ENCODE measurements around the gene PKNOX2. TPM values are rescaled to one million over a fixed set of nuclear protein-coding genes. Genes with fewer than 3 reads are reported as not detected.
A peak's percentile ranks its signal among the peaks of the same experiment; 100 is the strongest.

The PKNOX2 gene
- total RNA-seq, 1 donor from 2014 or later = 41.8 TPM

DNA sequence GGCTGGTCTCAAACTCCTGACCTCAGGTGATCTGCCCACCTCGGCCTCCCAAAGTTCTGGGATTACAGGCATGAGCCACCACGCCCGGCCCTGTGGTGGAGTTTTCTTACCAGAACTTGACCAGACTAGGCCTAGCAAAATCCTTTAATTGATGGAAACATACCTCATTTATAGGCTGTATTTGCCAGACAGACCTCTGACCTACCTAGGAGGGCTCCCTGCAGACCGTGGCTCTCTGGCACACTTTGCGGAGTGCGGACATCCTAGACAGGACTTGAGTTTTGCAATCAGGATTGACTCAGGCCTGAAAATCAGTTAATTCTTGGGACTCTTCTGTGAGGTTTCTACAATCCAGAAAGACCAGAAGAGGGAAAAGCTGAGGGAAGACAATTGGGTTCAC is 278.4 kb downstream of the PKNOX2 start:
- Mint-ChIP-seq H3K36me3 (ENCODE audit: low read depth, unreplicated experiment) (no peaks in the 10 kb centered on the region), H3K4me3 (ENCODE audit: unreplicated experiment) (no peak overlapping the region), H3K27me3 (ENCODE audit: unreplicated experiment) (peaks cover 2% of the 10 kb centered on the region), H3K9me3 (ENCODE audit: unreplicated experiment) (no peaks in the 10 kb centered on the region), H3K27ac (ENCODE audit: unreplicated experiment) (no peak overlapping the region), H3K4me1 (ENCODE audit: unreplicated experiment) (peaks cover 22% of the 10 kb centered on the region)
- no peak for DNase-seq (ENCODE audit: low spot score)
- TF ChIP-seq, protein P1, sequence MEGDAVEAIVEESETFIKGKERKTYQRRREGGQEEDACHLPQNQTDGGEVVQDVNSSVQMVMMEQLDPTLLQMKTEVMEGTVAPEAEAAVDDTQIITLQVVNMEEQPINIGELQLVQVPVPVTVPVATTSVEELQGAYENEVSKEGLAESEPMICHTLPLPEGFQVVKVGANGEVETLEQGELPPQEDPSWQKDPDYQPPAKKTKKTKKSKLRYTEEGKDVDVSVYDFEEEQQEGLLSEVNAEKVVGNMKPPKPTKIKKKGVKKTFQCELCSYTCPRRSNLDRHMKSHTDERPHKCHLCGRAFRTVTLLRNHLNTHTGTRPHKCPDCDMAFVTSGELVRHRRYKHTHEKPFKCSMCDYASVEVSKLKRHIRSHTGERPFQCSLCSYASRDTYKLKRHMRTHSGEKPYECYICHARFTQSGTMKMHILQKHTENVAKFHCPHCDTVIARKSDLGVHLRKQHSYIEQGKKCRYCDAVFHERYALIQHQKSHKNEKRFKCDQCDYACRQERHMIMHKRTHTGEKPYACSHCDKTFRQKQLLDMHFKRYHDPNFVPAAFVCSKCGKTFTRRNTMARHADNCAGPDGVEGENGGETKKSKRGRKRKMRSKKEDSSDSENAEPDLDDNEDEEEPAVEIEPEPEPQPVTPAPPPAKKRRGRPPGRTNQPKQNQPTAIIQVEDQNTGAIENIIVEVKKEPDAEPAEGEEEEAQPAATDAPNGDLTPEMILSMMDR (IDR thresholded peaks at IDR 0.05; ENCODE audit: unreplicated experiment) = no peak

DNA sequence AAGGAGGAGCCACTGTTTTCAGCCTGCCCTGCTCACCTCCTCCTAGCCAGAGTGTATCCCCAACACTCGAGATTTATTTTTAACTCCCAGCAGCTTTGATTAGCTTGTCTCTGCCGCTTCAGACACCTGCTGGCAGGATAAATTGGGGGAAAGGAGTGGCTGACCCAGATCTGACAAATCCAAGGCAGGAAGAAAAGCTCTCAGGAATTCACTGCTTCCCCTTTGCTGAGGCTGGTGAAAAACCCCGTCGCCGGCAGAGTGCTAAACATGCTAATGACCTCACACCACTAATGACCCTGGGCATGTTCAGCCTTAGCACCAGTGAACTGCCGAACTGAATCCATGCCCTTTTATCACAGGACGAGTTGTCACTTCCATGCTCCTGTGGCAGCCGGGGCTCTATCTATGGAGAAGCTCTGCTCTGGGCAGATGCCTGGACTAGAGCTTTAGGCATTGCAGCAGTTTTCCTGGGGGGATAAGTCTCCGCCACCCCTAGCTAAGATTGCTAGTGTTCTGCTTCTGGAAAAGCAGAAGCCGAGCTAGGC is 279.3 kb downstream of the PKNOX2 start:
- no peaks in the 10 kb centered on the region for H3K36me3 Mint-ChIP-seq (ENCODE audit: low read depth, unreplicated experiment)
- TF ChIP-seq, protein P1 (IDR thresholded peaks at IDR 0.05; ENCODE audit: unreplicated experiment) = no peak
- peaks cover 2% of the 10 kb centered on the region for H3K27me3 Mint-ChIP-seq (ENCODE audit: unreplicated experiment)
- H3K4me3 Mint-ChIP-seq (ENCODE audit: unreplicated experiment) = no peak overlapping the region
- H3K27ac Mint-ChIP-seq (ENCODE audit: unreplicated experiment) = peak overlapping the region; percentile 67
- H3K9me3 Mint-ChIP-seq (ENCODE audit: unreplicated experiment) = no peaks in the 10 kb centered on the region
- peaks cover 22% of the 10 kb centered on the region for H3K4me1 Mint-ChIP-seq (ENCODE audit: unreplicated experiment)
- DNase-seq (ENCODE audit: low spot score) = no peak

DNA sequence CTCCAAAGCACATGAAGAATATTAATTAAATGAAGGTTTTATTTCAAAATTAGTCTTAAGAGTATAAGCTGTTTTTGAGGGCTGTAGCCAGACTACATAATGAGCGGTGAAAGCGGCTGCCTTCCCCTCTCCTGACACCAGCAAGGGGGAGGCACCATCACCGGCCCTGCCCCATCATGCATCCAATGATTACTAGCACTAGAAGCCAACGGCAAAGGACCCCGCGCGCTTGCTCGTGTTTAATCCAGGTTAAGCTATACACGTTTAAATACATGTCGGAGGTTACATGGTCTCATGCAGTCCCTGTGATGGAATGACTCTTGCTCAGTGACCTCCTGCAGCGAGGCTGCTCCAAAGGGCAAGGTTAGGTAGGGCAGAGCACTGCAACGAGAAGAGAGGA is 281.2 kb downstream of the PKNOX2 start:
- Mint-ChIP-seq H3K27ac (ENCODE audit: unreplicated experiment) (no peak overlapping the region), H3K27me3 (ENCODE audit: unreplicated experiment) (peaks cover 2% of the 10 kb centered on the region), H3K4me3 (ENCODE audit: unreplicated experiment) (no peak overlapping the region), H3K9me3 (ENCODE audit: unreplicated experiment) (no peaks in the 10 kb centered on the region), H3K4me1 (ENCODE audit: unreplicated experiment) (peaks cover 22% of the 10 kb centered on the region), H3K36me3 (ENCODE audit: low read depth, unreplicated experiment) (no peaks in the 10 kb centered on the region)
- TF ChIP-seq, protein P1 (IDR thresholded peaks at IDR 0.05; ENCODE audit: unreplicated experiment) = no peak
- no peak for DNase-seq (ENCODE audit: low spot score)

- TF ChIP-seq, protein P1 (IDR thresholded peaks at IDR 0.05; ENCODE audit: unreplicated experiment) = no peak
Measured at GRCh38 chr11:125446279-125446678, 281.7 kb downstream of the PKNOX2 start.

DNA sequence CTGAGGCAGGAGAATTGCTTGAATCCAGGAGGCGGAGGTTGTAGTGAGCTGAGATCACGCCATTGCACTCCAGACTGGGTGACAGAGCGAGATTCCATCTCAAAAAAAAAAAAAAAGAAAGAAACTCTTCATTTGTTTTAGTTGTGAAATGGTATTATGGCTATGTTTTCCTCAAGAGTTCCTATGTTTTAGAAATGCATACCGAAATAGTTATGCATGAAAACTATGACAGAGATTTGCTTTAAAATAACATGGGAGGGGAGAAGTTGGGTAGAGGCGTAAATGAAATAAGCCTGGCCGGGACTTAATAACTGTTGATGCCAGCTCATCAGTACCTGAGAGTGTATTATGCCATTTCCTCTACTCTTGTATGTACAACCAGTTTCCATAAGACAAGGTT is 283.2 kb downstream of the PKNOX2 start:
- TF ChIP-seq, protein P1 (IDR thresholded peaks at IDR 0.05; ENCODE audit: unreplicated experiment) = no peak
- DNase-seq (ENCODE audit: low spot score) = no peak
- H3K27ac Mint-ChIP-seq (ENCODE audit: unreplicated experiment) = no peak overlapping the region
- H3K4me3 Mint-ChIP-seq (ENCODE audit: unreplicated experiment) = no peak overlapping the region
- peaks cover 27% of the 10 kb centered on the region for H3K4me1 Mint-ChIP-seq (ENCODE audit: unreplicated experiment)
- H3K36me3 Mint-ChIP-seq (ENCODE audit: low read depth, unreplicated experiment) = no peaks in the 10 kb centered on the region
- H3K27me3 Mint-ChIP-seq (ENCODE audit: unreplicated experiment) = peaks cover 2% of the 10 kb centered on the region
- H3K9me3 Mint-ChIP-seq (ENCODE audit: unreplicated experiment) = no peaks in the 10 kb centered on the region

More at GRCh38 chr11:125446279-125446678, 281.7 kb downstream of the PKNOX2 start:
- DNase-seq (ENCODE audit: low spot score) = no peak
- H3K36me3 Mint-ChIP-seq (ENCODE audit: low read depth, unreplicated experiment) = no peaks in the 10 kb centered on the region
- H3K27ac Mint-ChIP-seq (ENCODE audit: unreplicated experiment) = no peak overlapping the region
- peaks cover 22% of the 10 kb centered on the region for H3K4me1 Mint-ChIP-seq (ENCODE audit: unreplicated experiment)
- no peaks in the 10 kb centered on the region for H3K9me3 Mint-ChIP-seq (ENCODE audit: unreplicated experiment)
- H3K4me3 Mint-ChIP-seq (ENCODE audit: unreplicated experiment) = no peak overlapping the region
- H3K27me3 Mint-ChIP-seq (ENCODE audit: unreplicated experiment) = no peaks in the 10 kb centered on the region

Measured in endothelial cell (in vitro differentiated cells).